HepG2 (cell line): ENCODE measurements around the gene SPAG4. TPM values are rescaled to one million over a fixed set of nuclear protein-coding genes. Genes with fewer than 3 reads are reported as not detected.

ENCODE experiments used
- ATF2 ChIP-seq: sonication (generic); formaldehyde crosslinking; IDR thresholded peaks from 2 replicates; pipeline ENCODE4 v1.4.0; 2020; ENCODE audit warnings: missing genetic modification reagents
- MED1 ChIP-seq: sonication (generic); formaldehyde crosslinking; IDR thresholded peaks from 2 replicates; pipeline ENCODE4 v1.4.0; 2020; ENCODE audit warnings: missing genetic modification reagents
- MXI1 ChIP-seq: IDR thresholded peaks from 3 replicates; pipeline ENCODE4 v1.6.1; 2012; ENCODE audit warnings: low read depth, low read length, inconsistent platforms, borderline replicate concordance
- PBX3 ChIP-seq: sonication (generic); formaldehyde crosslinking; IDR thresholded peaks from 2 replicates; pipeline ENCODE4 v1.8.1; 2023; ENCODE audit warnings: missing genetic modification reagents, inconsistent platforms, borderline replicate concordance
- POLR2AphosphoS5 ChIP-seq: IDR thresholded peaks from 2 replicates; pipeline ENCODE4 v1.6.1; 2012; ENCODE audit warnings: low read depth, low read length
- SAP130 ChIP-seq: IDR thresholded peaks from 2 replicates; pipeline ENCODE4 v1.6.1; 2016; ENCODE audit warnings: low read depth
- SETDB1 ChIP-seq: sonication (generic); formaldehyde crosslinking; IDR thresholded peaks from 2 replicates; pipeline ENCODE4 v1.5.1; 2020; ENCODE audit warnings: missing genetic modification reagents, mild to moderate bottlenecking, borderline replicate concordance
- TP53 ChIP-seq: sonication (generic); formaldehyde crosslinking; conservative IDR thresholded peaks from 2 replicates; pipeline ENCODE4 v1.4.0; 2020; ENCODE audit warnings: missing genetic modification reagents
- ZFAT ChIP-seq: sonication (generic); formaldehyde crosslinking; conservative IDR thresholded peaks from 2 replicates; pipeline ENCODE4 v1.8.1; 2023; ENCODE audit warnings: missing genetic modification reagents, inconsistent platforms
- ZNF333 ChIP-seq: sonication (generic); formaldehyde crosslinking; IDR thresholded peaks from 2 replicates; pipeline ENCODE4 v1.4.0; 2020; ENCODE audit warnings: mild to moderate bottlenecking, missing genetic modification reagents, borderline replicate concordance
- ZNF34 ChIP-seq: sonication (generic); formaldehyde crosslinking; IDR thresholded peaks from 2 replicates; pipeline ENCODE4 v1.4.0; 2020; ENCODE audit warnings: mild to moderate bottlenecking, missing genetic modification reagents, borderline replicate concordance
- ZNF609 ChIP-seq: sonication (generic); formaldehyde crosslinking; IDR thresholded peaks from 2 replicates; pipeline ENCODE4 v1.4.0; 2020; ENCODE audit warnings: mild to moderate bottlenecking, missing genetic modification reagents, borderline replicate concordance
- polyA plus RNA-seq, 8 experiments: library from polyadenylated mRNA; depleted of rRNA in 3 of 8; stranded (reverse) in 7 of 8; unstranded in 1 of 8; fragments of >200 nt; fragmentation: Illumina TruSeq in 4 of 8; extraction: Trizol in 4 of 8; gene quantifications; 2 replicates each; pipeline versions ENCODE4 v1.2.1 to v1.2.3, GENCODE V29; 2011 to 2016; ENCODE audit warnings: low read depth in 4 of 8, missing spikeins in 1 of 8, mixed read lengths in 1 of 8; ENCODE audit not compliant: insufficient read depth in 1 of 8
- total RNA-seq, 5 experiments: library from RNA; depleted of rRNA; stranded (reverse); fragments of >200 nt; fragmentation: Illumina TruSeq; extraction: Trizol; gene quantifications; 2 replicates each; pipeline ENCODE4 v1.2.3, GENCODE V29; 2016; ENCODE audit warnings: low read depth in 1 of 5
- TF ChIP-seq, protein P1 (sequence below): sonication (generic); formaldehyde crosslinking; IDR thresholded peaks from 2 replicates; pipeline ENCODE4 v1.8.0; 2022; ENCODE audit warnings: mild to moderate bottlenecking, missing genetic modification reagents, moderate library complexity

Gene SPAG4
- total and polyA plus RNA-seq, 2 of the 13 experiments (the other 11 are each of a cell fraction or from before 2014, with no cell fraction given): 5.8 to 137 TPM

- TF ChIP-seq ZNF609 (CRISPR knock-in tag) (peak; percentile 73), POLR2AphosphoS5 (peak; percentile 100), ZFAT (no peak; the same call in 1 of the 2 replicates), MXI1 (peak; percentile 91; the same call in 1 of the 3 replicates), ZNF333 (0 out of 2 replicates have a peak, but pooled peaks have one; percentile 79), ZNF34 (CRISPR knock-in tag) (peak; percentile 99), PBX3 (peak; percentile 37; the same call in 1 of the 2 replicates), MED1 (CRISPR knock-in tag) (peak; percentile 89), ATF2 (CRISPR knock-in tag) (peak; percentile 84), SAP130 (CRISPR knock-in tag) (peak; percentile 99), SETDB1 (CRISPR knock-in tag) (no peak), TP53 (CRISPR knock-in tag) (peak; percentile 20; the same call in 1 of the 2 replicates)
- TF ChIP-seq, protein P1, sequence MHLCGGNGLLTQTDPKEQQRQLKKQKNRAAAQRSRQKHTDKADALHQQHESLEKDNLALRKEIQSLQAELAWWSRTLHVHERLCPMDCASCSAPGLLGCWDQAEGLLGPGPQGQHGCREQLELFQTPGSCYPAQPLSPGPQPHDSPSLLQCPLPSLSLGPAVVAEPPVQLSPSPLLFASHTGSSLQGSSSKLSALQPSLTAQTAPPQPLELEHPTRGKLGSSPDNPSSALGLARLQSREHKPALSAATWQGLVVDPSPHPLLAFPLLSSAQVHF (CRISPR knock-in tag): no peak; the same call in 1 of the 2 replicates
Observed at GRCh38 chr20:35664466-35665206, 49.0 kb downstream of the SPAG4 start, which contains the start of the genes CPNE1 and RBM12 (continued).
